AG04450 (cell line): ENCODE data around the gene MGRN1. TPM values are rescaled to one million over a fixed set of nuclear protein-coding genes. Genes with fewer than 3 reads are reported as not detected.

Experiments used
- CTCF ChIA-PET: fragments of 300-600, 350-600 bp; formaldehyde crosslinking; extraction: SDS; loops from one replicate; lab custom pipeline; 2022; ENCODE audit warnings: antibody characterized with exemption, inconsistent platforms; lab: Charles Lee
- POLR2A ChIA-PET: fragments of 350-600 bp; formaldehyde crosslinking; extraction: SDS; loops from one replicate; lab custom pipeline; 2021; ENCODE audit warnings: antibody characterized with exemption, inconsistent platforms; lab: Yijun Ruan, JAX
- DNase-seq: peaks from one replicate; pipeline ENCODE4 v3.0.0-alpha.2; 2011; ENCODE audit warnings: low read depth, low spot score
- H3K27ac ChIP-seq: one replicate; pipeline ENCODE4 v1.5.1; 2012; ENCODE audit warnings: low read depth, low read length, control low read depth
- H3K27me3 ChIP-seq: one replicate; pipeline ENCODE4 v1.6.0; 2012; ENCODE audit warnings: low read length; ENCODE audit not compliant: control insufficient read depth, insufficient read depth
- H3K4me3 ChIP-seq: 2 replicates; pipeline ENCODE4 v1.5.1; 2011; ENCODE audit warnings: mild to moderate bottlenecking, low read depth, low read length, control low read depth
- H3K9me3 ChIP-seq: 2 replicates; pipeline ENCODE4 v1.5.1; 2012; ENCODE audit warnings: low read length; ENCODE audit not compliant: control insufficient read depth, insufficient read depth
- CTCF ChIP-seq: IDR thresholded peaks from 2 replicates; pipeline ENCODE4 v1.5.1; 2011; ENCODE audit warnings: low read depth, low read length, control low read depth, inconsistent platforms
- polyA plus RNA-seq: library from polyadenylated mRNA; depleted of rRNA; stranded (reverse); fragments of >200 nt; gene quantifications from 2 replicates; pipeline ENCODE4 v1.2.3, GENCODE V29; 2011

Gene MGRN1
- polyA plus RNA-seq, 1 experiment: 3.4 TPM

- POLR2A ChIA-PET: no interaction called here
- DNase-seq: no peak
- H3K27ac ChIP-seq: no peak overlapping the region
- CTCF ChIA-PET: no interaction called here
- TF ChIP-seq CTCF: no peak
- no peak overlapping the region for H3K4me3 ChIP-seq
- peaks cover 9% of the 10 kb centered on the region; the same call in 1 of the 2 replicates for H3K9me3 ChIP-seq
- H3K27me3 ChIP-seq: no peaks in the 10 kb centered on the region
These were observed 5.8 kb upstream of the MGRN1 start for GRCh38 chr16:4618645-4619418.

- CTCF ChIA-PET: interaction anchor here (0.6 to 1.9 kb wide), 14 partner anchors 10 to 161 kb away, joined by 3 to 26 read pairs (median 4); no protein-coding TSS in a partner anchor
- no peak for DNase-seq
- Histone ChIP-seq H3K27ac (no peak overlapping the region), H3K9me3 (no peaks in the 10 kb centered on the region), H3K27me3 (no peaks in the 10 kb centered on the region), H3K4me3 (no peak overlapping the region)
- no peak for TF ChIP-seq CTCF
- POLR2A ChIA-PET: interaction anchor here (0.9 kb wide), 1 partner anchor 8 kb away, joined by 3 read pairs; no protein-coding TSS in a partner anchor
These were observed 1.0 kb upstream of the MGRN1 start for GRCh38 chr16:4623593-4623992.

- DNase-seq: peak; percentile 8
- Histone ChIP-seq H3K27ac (peak overlapping the region; percentile 91), H3K9me3 (no peaks in the 10 kb centered on the region; the same call in 1 of the 2 replicates), H3K4me3 (peak overlapping the region; percentile 62), H3K27me3 (no peaks in the 10 kb centered on the region)
- TF ChIP-seq CTCF: no peak
- ChIA-PET CTCF (interaction anchor here (0.6 to 1.9 kb wide), 14 partner anchors 9 to 162 kb away, joined by 3 to 26 read pairs (median 4); no protein-coding TSS in a partner anchor), POLR2A (interaction anchor here (0.8 to 1.4 kb wide), 2 partner anchors 9 to 11 kb away, joined by 4 to 6 read pairs; no protein-coding TSS in a partner anchor)
These were observed 367 bp downstream of the MGRN1 start for GRCh38 chr16:4624827-4625559.

GRCh38 chr16:4625560-4626159, 1.0 kb downstream of the MGRN1 start:
- Histone ChIP-seq H3K4me3 (peak overlapping the region; percentile 62), H3K27ac (peak overlapping the region; percentile 91), H3K27me3 (no peaks in the 10 kb centered on the region), H3K9me3 (no peaks in the 10 kb centered on the region; the same call in 1 of the 2 replicates)
- POLR2A ChIA-PET: interaction anchor here (0.8 to 1.4 kb wide), 2 partner anchors 9 to 11 kb away, joined by 4 to 6 read pairs; no protein-coding TSS in a partner anchor
- CTCF ChIA-PET: interaction anchor here (1.9 kb wide), 2 partner anchors 25 to 120 kb away, joined by 4 to 7 read pairs; no protein-coding TSS in a partner anchor
- no peak for DNase-seq
- TF ChIP-seq CTCF: no peak
